Astrocyte (in vitro differentiated cells and primary cell): ENCODE measurements around the gene NNAT. TPM values are rescaled to one million over a fixed set of nuclear protein-coding genes. Genes with fewer than 3 reads are reported as not detected.

Source experiments
- DNase-seq: peaks from one replicate; pipeline ENCODE4 v3.0.0-alpha.2; 2010; ENCODE audit warnings: low read depth
- FAIRE-seq: peaks from 2 replicates; lab custom pipeline; 2011; peaks lifted over from hg19 to GRCh38; lab: Jason Lieb, UNC
- H2AFZ ChIP-seq: 2 replicates; pipeline ENCODE4 v1.6.0; 2012; ENCODE audit warnings: low read depth, low read length, inconsistent platforms
- H3K27ac ChIP-seq: 2 replicates; pipeline ENCODE4 v1.5.1; 2011; ENCODE audit warnings: low read depth, low read length, inconsistent platforms
- H3K27me3 ChIP-seq: 2 replicates; pipeline ENCODE4 v1.6.0; 2011; ENCODE audit warnings: low read length, inconsistent platforms; ENCODE audit not compliant: insufficient read depth
- H3K36me3 ChIP-seq: 2 replicates; pipeline ENCODE4 v1.5.1; 2011; ENCODE audit warnings: low read length, inconsistent platforms; ENCODE audit not compliant: insufficient read depth
- H3K4me1 ChIP-seq: 2 replicates; pipeline ENCODE4 v1.5.1; 2011; ENCODE audit warnings: low read length, inconsistent platforms; ENCODE audit not compliant: insufficient read depth
- H3K4me2 ChIP-seq: 2 replicates; pipeline ENCODE4 v1.6.0; 2012; ENCODE audit warnings: low read length, inconsistent platforms
- H3K4me3 ChIP-seq: 2 replicates; pipeline ENCODE4 v1.5.1; 2011; ENCODE audit warnings: low read depth, mild to moderate bottlenecking, low read length, inconsistent platforms; ENCODE audit not compliant: insufficient read depth
- H3K79me2 ChIP-seq: 2 replicates; pipeline ENCODE4 v1.6.0; 2012; ENCODE audit warnings: mild to moderate bottlenecking, low read length, inconsistent platforms; ENCODE audit not compliant: insufficient read depth
- H3K9ac ChIP-seq: 2 replicates; pipeline ENCODE4 v1.6.0; 2012; ENCODE audit warnings: mild to moderate bottlenecking, low read length, inconsistent platforms
- H3K9me3 ChIP-seq: 2 replicates; pipeline ENCODE4 v1.5.1; 2012; ENCODE audit warnings: low read depth, mild to moderate bottlenecking, low read length, inconsistent platforms; ENCODE audit not compliant: insufficient read depth
- H4K20me1 ChIP-seq: 2 replicates; pipeline ENCODE4 v1.6.0; 2012; ENCODE audit warnings: low read length, inconsistent platforms; ENCODE audit not compliant: insufficient read depth
- H3K27ac Mint-ChIP-seq: one replicate; pipeline ENCODE4 v1.8.0; 2021; ENCODE audit warnings: mild to moderate bottlenecking, mixed read lengths; ENCODE audit not compliant: unreplicated experiment
- H3K27me3 Mint-ChIP-seq: one replicate; pipeline ENCODE4 v1.8.0; 2021; ENCODE audit warnings: low read depth, mixed read lengths; ENCODE audit not compliant: unreplicated experiment
- H3K36me3 Mint-ChIP-seq: one replicate; pipeline ENCODE4 v1.8.0; 2021; ENCODE audit warnings: low read depth, mixed read lengths; ENCODE audit not compliant: unreplicated experiment
- H3K4me1 Mint-ChIP-seq: one replicate; pipeline ENCODE4 v1.8.0; 2021; ENCODE audit warnings: low read depth, mixed read lengths; ENCODE audit not compliant: unreplicated experiment
- H3K4me3 Mint-ChIP-seq: one replicate; pipeline ENCODE4 v1.8.0; 2021; ENCODE audit warnings: mild to moderate bottlenecking, moderate library complexity, mixed read lengths; ENCODE audit not compliant: unreplicated experiment
- H3K9me3 Mint-ChIP-seq: one replicate; pipeline ENCODE4 v1.8.0; 2021; ENCODE audit warnings: mild to moderate bottlenecking, mixed read lengths; ENCODE audit not compliant: unreplicated experiment
- EZH2 ChIP-seq: IDR thresholded peaks from 2 replicates; pipeline ENCODE4 v1.6.1; 2012; ENCODE audit warnings: mild to moderate bottlenecking, low read length, inconsistent platforms; ENCODE audit not compliant: insufficient read depth
- total RNA-seq: library from RNA; stranded (reverse); gene quantifications from 2 replicates; pipeline ENCODE4 v1.2.1, GENCODE V29; 2021
- TF ChIP-seq, protein P1 (sequence below): IDR thresholded peaks from 2 replicates; pipeline ENCODE4 v1.5.1; 2011; ENCODE audit warnings: low read depth, mild to moderate bottlenecking, inconsistent platforms, low read length, moderate library complexity; ENCODE audit not compliant: insufficient read depth

The NNAT gene
- total RNA-seq, 1 donor from 2014 or later, result 3.6 TPM

DNA sequence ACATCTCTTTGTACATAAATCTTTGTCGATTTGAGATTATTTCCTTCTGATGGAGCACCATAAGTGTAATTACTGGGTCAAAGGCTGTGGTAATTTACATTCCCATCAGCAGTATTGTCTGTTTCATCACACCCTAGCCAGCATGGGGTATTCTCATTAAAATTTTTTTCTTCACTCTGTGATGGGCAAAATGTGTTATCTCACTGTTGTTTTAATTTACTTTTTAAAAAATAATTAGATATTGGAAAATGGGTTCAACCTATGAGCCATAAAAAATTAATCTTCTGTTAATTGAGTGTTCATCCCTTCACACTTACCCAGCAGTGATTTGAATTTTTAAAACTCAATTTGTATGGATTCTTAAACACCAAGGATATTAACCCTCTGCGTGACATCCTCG lies 44.0 kb upstream of the NNAT start:
- no peaks in the 10 kb centered on the region for H3K36me3 ChIP-seq
- H3K9me3 ChIP-seq, result no peaks in the 10 kb centered on the region
- FAIRE-seq, result no peak
- no peak overlapping the region for H2AFZ ChIP-seq
- no peaks in the 10 kb centered on the region for H4K20me1 ChIP-seq
- no peak overlapping the region for H3K9ac ChIP-seq
- H3K27me3 ChIP-seq, result peaks cover 36% of the 10 kb centered on the region
- TF ChIP-seq EZH2, result no peak
- TF ChIP-seq, protein P1, sequence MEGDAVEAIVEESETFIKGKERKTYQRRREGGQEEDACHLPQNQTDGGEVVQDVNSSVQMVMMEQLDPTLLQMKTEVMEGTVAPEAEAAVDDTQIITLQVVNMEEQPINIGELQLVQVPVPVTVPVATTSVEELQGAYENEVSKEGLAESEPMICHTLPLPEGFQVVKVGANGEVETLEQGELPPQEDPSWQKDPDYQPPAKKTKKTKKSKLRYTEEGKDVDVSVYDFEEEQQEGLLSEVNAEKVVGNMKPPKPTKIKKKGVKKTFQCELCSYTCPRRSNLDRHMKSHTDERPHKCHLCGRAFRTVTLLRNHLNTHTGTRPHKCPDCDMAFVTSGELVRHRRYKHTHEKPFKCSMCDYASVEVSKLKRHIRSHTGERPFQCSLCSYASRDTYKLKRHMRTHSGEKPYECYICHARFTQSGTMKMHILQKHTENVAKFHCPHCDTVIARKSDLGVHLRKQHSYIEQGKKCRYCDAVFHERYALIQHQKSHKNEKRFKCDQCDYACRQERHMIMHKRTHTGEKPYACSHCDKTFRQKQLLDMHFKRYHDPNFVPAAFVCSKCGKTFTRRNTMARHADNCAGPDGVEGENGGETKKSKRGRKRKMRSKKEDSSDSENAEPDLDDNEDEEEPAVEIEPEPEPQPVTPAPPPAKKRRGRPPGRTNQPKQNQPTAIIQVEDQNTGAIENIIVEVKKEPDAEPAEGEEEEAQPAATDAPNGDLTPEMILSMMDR, result no peak
- H3K79me2 ChIP-seq, result no peaks in the 10 kb centered on the region
- Mint-ChIP-seq H3K4me3 (no peak overlapping the region), H3K27me3 (peaks cover 41% of the 10 kb centered on the region), H3K27ac (no peak overlapping the region), H3K9me3 (peaks cover 21% of the 10 kb centered on the region), H3K4me1 (peaks cover 4% of the 10 kb centered on the region), H3K36me3 (peaks cover 7% of the 10 kb centered on the region)
- DNase-seq, result no peak
- H3K4me2 ChIP-seq, result no peak overlapping the region
- H3K4me1 ChIP-seq, result no peaks in the 10 kb centered on the region
- H3K4me3 ChIP-seq, result no peak overlapping the region
- H3K27ac ChIP-seq, result no peak overlapping the region

DNA sequence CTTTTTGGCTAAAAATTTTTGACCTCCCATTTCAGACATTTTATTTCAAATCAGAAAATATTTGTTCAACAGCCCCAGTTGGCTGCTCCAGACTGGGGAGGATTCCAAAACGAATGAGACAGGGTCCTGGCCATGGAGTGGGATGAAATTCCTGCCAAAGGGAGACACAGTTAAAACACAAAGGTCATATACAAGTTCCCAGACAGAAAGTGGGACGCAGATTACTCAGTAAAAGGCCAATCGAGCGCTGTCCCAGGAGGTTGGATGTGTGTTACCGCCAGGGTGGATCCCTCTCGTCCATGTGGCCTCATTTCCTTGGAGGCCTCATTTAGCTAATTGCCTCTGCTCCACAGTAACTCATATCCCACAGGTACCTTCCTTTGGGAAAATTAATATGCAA lies 41.8 kb upstream of the NNAT start:
- no peak overlapping the region for H3K27ac Mint-ChIP-seq
- H3K9me3 Mint-ChIP-seq, result peaks cover 21% of the 10 kb centered on the region
- FAIRE-seq (no peak), DNase-seq (no peak)
- TF ChIP-seq, protein P1, result no peak
- no peak for TF ChIP-seq EZH2
- Histone ChIP-seq H3K27me3 (peaks cover 31% of the 10 kb centered on the region), H3K4me3 (no peak overlapping the region), H3K9me3 (no peaks in the 10 kb centered on the region), H2AFZ (no peak overlapping the region), H3K36me3 (no peaks in the 10 kb centered on the region), H3K79me2 (no peaks in the 10 kb centered on the region), H3K27ac (no peak overlapping the region), H3K4me2 (no peak overlapping the region), H3K9ac (no peak overlapping the region), H4K20me1 (no peaks in the 10 kb centered on the region), H3K4me1 (no peaks in the 10 kb centered on the region)
- peaks cover 4% of the 10 kb centered on the region for H3K4me1 Mint-ChIP-seq
- H3K27me3 Mint-ChIP-seq, result peaks cover 39% of the 10 kb centered on the region
- H3K4me3 Mint-ChIP-seq, result no peak overlapping the region
- H3K36me3 Mint-ChIP-seq, result peaks cover 7% of the 10 kb centered on the region

DNA sequence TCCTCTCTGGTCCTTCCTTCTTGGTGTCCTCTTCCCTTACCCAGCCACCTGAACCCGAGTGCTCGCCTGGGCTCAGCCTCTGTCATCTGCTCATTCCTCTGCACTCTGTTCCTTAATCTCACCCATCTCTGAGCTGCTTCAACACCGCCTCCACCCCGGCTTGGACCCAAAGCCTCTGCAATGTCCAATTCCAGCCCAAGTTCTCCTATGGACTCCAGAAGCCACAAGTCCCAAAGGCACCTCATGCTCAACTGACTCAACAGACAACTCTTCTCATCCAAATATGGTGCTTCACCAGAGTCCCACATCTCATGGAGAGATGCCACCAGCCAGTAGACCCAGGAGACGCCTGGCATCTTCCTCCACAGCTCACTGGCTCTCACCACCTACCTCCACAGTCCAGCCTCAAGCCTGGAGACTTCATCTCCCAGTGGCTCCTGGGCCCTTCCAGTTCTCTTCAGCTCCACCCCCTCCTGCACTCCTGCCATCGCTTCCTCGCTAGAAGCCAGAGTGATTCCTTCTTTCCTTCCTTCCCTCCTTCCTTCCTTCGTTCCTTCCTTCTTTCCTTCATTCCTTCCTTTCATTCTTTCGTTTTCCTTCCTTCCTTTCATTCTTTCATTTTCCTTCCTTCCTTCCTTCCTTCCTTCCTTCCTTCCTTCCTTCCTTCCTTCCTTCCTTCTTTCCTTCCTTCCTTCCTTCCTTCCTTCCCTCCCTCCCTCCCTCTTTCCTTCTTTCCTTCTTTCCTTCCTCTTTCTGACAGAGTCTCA lies 40.9 kb upstream of the NNAT start:
- Histone ChIP-seq H3K27ac (no peak overlapping the region), H3K79me2 (no peaks in the 10 kb centered on the region), H3K36me3 (no peaks in the 10 kb centered on the region), H3K9me3 (no peaks in the 10 kb centered on the region), H2AFZ (no peak overlapping the region), H3K4me1 (no peaks in the 10 kb centered on the region), H3K9ac (no peak overlapping the region), H3K4me2 (no peak overlapping the region), H3K4me3 (no peak overlapping the region), H4K20me1 (no peaks in the 10 kb centered on the region), H3K27me3 (peaks cover 29% of the 10 kb centered on the region)
- peaks cover 4% of the 10 kb centered on the region for H3K4me1 Mint-ChIP-seq
- no peak overlapping the region for H3K27ac Mint-ChIP-seq
- FAIRE-seq, result no peak
- peaks cover 17% of the 10 kb centered on the region for H3K9me3 Mint-ChIP-seq
- TF ChIP-seq, protein P1, result no peak
- TF ChIP-seq EZH2, result no peak
- H3K36me3 Mint-ChIP-seq, result peaks cover 8% of the 10 kb centered on the region
- no peak for DNase-seq
- peaks cover 38% of the 10 kb centered on the region for H3K27me3 Mint-ChIP-seq
- no peak overlapping the region for H3K4me3 Mint-ChIP-seq
